GM19397 (cell line): ENCODE data around the gene LINS1.

Experiments used
- ATAC-seq: cut with Tn5 transposase; IDR thresholded peaks from one replicate; pipeline ENCODE4 v1.9.1; 2021; ENCODE audit warnings: mild to moderate bottlenecking, moderate library complexity; ENCODE audit not compliant: unreplicated experiment

LINS1 gene, protein sequence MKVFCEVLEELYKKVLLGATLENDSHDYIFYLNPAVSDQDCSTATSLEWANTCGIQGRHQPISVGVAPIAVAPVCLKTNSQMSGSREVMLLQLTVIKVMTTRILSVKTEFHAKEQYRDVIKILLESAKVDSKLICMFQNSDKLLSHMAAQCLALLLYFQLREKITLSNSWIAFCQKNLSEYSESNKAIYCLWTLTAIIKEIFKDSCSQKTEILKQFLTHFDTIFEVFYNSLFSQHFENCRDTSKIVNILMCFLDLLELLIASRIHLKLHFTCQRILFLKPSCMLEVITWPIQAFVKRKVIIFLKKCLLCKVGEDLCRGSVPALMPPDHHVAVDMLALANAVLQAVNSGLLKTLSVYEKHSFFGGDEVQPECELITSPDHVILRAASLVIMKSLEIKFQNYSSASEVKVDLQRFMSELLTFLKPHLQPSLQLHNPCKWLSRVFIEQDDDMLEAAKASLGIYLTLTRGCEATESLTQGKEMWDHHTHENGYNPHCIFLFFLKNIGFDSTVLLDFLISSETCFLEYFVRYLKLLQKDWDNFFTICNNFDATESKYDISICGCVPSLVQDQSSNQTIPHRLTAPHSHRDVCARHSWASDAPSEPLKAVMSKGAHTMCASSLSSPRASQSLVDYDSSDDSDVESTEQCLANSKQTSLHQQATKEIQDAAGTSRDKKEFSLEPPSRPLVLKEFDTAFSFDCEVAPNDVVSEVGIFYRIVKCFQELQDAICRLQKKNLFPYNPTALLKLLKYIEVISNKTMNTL

DNA sequence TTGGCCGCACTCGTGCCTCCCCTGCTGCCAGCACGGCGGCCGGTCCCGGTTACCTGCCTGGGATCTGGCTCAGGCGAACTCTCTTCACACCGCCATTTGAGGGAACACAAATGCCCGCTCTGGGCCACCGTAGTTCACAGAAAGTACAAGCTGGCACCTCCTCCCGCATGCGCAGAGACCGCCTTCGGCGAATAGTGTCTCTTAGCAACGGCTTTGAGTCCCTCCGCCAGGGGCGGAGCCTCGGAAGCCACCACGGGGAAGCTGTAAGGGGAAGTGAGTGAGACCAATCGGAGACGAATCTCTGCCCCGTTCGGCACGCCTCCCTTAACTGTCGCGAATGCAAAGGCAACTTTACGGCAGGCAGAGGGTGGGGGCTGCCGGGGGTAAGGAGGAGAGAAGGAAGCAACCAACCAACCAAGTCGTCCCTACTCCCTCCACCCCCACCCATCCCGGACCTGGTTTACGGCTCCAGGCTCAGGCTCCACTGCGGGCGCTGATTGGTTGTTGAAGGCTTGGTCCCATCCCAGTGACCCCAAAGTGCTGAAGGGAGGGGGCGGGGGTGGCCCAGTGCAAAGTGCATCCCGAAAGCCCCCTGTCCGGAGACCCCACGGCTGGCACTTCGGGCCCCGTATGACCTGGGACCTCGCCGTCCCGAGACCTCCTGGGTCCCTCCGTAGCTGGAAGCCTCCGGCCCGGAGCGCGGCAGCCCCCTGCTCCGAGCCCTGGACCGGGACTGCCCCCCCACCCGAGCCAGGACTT lies at the start of gene LINS1, which contains the start of gene ASB7:
TSS of gene LINS1 (minus strand) at position 121 of the 759 bp plus-strand sequence. CDS start 21,342 bp downstream, outside the sequence.
TSS of gene ASB7 (plus strand) at position 526 of the 759 bp plus-strand sequence. CDS start 9,628 bp downstream, outside the sequence.
- ATAC-seq, result peak; percentile 89

- no peak for ATAC-seq
These were observed 49.3 kb upstream of the LINS1 start for GRCh38 chr15:100651253-100651652.

- ATAC-seq, result no peak
These were observed 48.7 kb upstream of the LINS1 start for GRCh38 chr15:100650685-100651084.

DNA sequence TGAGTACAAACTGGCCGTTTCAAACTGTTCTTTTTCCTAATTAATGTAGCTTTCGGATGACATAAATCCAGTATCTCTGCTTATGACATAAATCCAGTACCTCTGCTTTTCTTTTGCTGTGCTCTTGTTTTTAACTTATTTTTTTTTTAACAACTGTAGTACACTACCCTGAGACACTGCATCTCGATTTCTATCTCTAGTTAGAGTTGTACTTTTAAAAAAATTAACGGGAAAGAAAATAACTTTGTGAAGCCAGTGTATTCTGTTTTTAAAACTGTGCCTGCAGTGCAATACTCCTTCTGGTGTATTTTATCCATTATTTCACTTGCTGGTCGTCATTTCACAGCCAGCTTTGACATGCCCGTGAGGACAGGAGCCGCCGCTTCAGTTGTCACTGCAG lies 47.0 kb upstream of the LINS1 start:
- ATAC-seq, result no peak

- no peak for ATAC-seq
These were observed 43.7 kb upstream of the LINS1 start for GRCh38 chr15:100645671-100646070.

GRCh38 chr15:100642950-100643338 lies 41.0 kb upstream of the LINS1 start:
- no peak for ATAC-seq

DNA sequence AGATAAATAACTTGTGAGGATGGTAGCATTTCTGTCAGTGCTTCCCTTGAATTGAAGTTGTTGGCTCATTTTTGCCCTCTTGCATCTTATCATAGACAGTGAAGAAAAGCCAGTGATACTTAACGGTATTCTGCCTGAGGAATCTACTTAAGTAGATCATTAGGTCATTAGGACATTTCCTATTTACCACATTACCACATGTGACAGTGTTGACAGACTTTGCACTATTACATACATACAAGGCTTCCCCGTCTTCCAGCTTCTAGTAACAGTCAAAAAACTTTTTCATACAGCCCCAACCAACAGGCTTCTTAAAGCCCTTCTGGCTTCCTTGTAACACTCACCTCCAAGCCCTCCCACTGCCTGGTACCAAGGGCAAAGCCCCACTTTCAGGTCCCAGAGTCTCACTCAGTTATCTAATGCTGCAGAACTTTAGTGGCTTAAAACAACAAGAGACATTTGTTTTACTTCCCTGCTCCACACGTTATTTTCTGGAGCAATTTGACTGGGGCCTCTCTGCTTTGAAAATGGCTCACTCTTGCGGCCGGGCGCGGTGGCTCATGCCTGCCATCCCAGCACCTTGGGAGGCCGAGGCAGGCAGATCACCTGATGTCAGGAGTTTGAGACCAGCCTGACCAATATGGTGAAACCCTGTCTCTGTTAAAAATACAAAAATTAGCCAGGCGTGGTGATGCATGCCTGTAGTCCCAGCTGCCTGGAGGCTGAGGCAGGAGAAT lies 40.4 kb upstream of the LINS1 start:
- no peak for ATAC-seq

GRCh38 chr15:100638177-100638730 lies 36.3 kb upstream of the LINS1 start:
- no peak for ATAC-seq

- ATAC-seq, result no peak
These were observed 33.6 kb upstream of the LINS1 start for GRCh38 chr15:100635406-100636071.

DNA sequence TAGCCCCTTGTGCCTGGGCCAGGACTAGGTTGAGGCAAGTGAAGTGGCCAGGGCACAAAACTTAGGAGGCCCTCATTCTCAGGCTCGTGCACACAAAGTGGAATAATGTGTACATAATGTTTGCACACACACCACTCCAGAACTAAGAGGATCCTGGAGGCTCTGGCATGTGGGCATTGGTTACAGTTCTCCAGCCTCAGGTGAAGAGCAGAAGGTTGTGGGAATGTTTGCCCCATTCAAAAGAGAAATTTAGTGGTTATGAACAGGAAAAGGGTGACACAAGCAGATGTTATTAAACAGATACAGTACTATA lies 31.7 kb upstream of the LINS1 start:
- no peak for ATAC-seq

DNA sequence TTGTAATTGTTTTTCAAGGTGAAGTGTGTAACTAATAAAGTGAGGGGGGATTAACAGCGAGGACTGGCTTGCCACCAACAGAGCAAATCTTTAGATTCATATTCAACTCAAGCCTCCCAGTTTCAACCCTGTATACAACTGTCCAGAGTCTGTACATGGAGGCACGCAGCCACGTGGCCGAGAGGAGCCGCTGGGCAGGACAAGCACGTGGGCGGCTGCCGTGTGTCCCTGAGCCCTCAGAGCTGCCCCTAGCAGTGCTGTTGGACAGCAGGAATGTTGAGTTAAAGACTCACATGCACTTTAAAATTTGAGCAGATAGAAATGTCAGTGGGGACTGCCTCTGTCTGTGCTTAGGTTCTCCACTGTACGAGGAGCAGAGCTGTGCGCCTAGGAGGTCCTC lies 29.8 kb upstream of the LINS1 start:
- no peak for ATAC-seq

GRCh38 chr15:100628746-100629145 lies 26.8 kb upstream of the LINS1 start:
- ATAC-seq, result no peak

DNA sequence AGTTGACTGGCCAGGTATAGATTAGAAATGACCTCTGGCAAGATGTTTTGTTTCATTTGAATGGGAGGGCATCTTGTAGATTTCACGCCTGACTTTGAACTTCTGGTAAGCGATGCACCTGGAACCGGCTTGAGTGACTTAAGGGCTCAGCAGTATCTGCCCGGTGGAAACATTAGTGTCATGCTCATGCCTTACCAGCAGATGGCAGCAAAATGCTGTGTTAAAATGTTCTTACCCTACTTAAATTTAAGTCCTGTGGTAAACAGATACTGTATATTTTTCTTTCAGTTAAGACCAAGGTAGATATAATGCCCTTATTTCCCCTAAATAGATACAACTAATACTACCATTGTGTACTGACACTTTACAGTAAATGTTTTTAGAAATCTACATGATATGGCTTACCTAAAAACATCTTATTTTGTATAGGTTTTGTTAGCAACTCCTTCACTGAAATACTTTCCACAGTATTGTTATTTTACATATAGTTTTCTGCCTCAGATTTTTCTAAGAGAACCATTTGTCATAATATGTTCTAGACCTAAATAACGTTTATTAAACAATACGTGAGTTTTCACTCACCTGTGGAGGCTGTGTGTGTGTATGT lies 25.9 kb upstream of the LINS1 start:
- ATAC-seq, result peak; percentile 77

DNA sequence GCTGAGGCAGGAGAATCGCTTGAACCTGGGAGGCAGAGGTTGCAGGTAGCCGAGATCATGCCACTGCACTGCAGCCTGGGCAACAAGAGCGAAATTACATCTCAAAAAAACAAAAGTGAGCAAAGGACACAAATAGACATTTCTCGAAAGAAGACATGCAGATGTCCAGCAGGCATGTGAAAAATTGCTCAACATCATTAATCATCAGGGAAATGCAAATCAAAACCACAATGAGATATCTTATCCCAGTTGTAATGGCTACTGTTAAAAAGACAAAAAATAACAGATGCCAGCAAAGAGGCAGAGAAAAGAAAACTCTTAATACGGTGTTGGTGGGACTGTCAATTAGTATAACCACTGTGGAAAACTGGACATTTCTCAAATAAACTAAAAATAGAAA lies 21.3 kb upstream of the LINS1 start:
- no peak for ATAC-seq

- ATAC-seq, result no peak
These were observed 14.7 kb upstream of the LINS1 start for GRCh38 chr15:100616700-100617099.

DNA sequence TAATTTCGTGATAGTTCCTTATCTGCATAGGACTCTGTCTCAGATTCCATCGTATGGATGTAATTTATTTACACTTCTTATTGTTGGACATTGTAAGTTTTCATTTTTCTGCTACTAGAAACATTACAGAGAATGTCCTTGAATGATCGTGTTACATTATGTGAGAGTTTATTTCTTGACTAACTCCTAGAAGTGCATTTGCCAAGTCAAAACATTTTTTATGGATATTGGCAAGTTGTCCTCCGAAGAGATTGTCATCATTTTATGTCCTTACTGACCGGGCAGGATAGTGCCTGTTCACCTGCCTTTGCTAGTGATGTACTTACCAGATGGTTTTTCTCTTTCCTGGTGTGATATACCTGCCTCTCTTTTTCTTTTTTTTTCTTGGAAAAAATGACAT lies 13.8 kb upstream of the LINS1 start:
- no peak for ATAC-seq

GRCh38 chr15:100614918-100615317 lies 12.9 kb upstream of the LINS1 start:
- ATAC-seq, result no peak

GRCh38 chr15:100614336-100614735 lies 12.4 kb upstream of the LINS1 start:
- no peak for ATAC-seq

DNA sequence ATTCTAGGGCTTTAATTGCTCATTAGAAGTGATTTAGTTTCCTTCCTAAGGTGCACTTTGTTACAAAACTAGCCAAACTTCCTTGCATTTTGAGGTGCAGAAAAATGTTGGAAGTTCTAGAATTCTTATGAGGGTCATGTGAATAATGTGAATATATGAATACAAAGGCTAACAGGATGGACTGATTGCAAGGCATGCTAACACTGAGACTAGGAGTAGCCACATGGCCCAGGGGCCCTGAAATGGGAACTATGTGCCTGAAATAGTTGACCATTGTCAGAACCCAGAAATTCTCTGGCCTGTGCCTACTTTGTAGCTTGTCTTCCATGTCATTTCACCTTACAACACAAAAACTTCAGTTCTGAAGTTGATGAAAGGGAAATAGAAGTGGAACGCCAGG lies 11.2 kb upstream of the LINS1 start:
- ATAC-seq, result no peak

DNA sequence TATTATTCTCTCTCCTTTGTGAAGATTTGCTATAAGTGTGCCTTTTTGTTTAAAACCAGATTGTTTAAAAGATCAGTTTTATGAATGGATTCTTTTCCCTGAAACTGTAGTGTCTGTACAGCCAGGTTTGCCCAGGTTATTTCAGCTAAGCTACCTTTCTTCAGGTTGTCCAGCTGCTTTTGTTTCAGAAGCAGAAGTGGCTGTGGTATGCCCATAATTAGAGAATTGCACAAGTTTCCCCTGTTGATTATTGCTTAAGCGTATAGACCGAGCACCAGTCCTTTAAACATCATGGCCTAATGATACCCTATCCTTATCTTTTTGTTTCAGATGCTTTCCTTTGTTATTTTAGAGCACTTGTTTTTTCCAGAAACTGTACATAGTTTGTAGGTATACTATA lies 10.6 kb upstream of the LINS1 start:
- no peak for ATAC-seq
